GM12878 (cell line): ENCODE data around the gene C4B. TPM values are rescaled to one million over a fixed set of nuclear protein-coding genes. Genes with fewer than 3 reads are reported as not detected.

Experiments
- ATAC-seq: fragments of 200-7000 bp; cut with Tn5 transposase; 3 replicates; pipeline ENCODE4 v1.9.1; 2020; ENCODE audit warnings: mild to moderate bottlenecking, moderate library complexity
- BruUV-seq: library from RNA; stranded (reverse); fragments of 400-500 nt; replicated peaks from 2 replicates; lab custom pipeline; 2021; lab: Mats Ljungman, UMichigan
- CTCF ChIA-PET: fragments of 300-600 bp; sonication (Branson Sonifier 250); formaldehyde crosslinking; extraction: SDS; loops from one replicate; lab custom pipeline; 2021; ENCODE audit warnings: inconsistent platforms; lab: Yijun Ruan, JAX
- POLR2A ChIA-PET: fragments of 350-600 bp; formaldehyde crosslinking; extraction: SDS; loops from one replicate; lab custom pipeline; 2021; ENCODE audit warnings: inconsistent platforms; lab: Charles Lee
- RAD21 ChIA-PET: fragments of 300-600 bp; sonication (Branson Sonifier 250); formaldehyde crosslinking; loops from one replicate; lab custom pipeline; 2023; ENCODE audit warnings: antibody characterized with exemption; ENCODE audit not compliant: unreplicated experiment; lab: Charles Lee
- SMC1A ChIA-PET: fragments of 300-600 bp; sonication (Branson Sonifier 250); formaldehyde crosslinking; loops from one replicate; lab custom pipeline; 2023; ENCODE audit not compliant: unreplicated experiment, uncharacterized antibody; lab: Charles Lee
- DNase-seq: peaks from one replicate; pipeline ENCODE4 v3.0.0-alpha.2; 2011; ENCODE audit warnings: low read depth, low spot score
- FAIRE-seq: peaks from 3 replicates; lab custom pipeline; 2011; peaks lifted over from hg19 to GRCh38; lab: Jason Lieb, UNC
- H2AFZ ChIP-seq: 2 replicates; pipeline ENCODE4 v1.6.0; 2011; ENCODE audit warnings: low read depth, low read length, control low read depth; ENCODE audit not compliant: control insufficient read depth
- H3K27ac ChIP-seq: 2 replicates; pipeline ENCODE4 v1.5.1; 2011; ENCODE audit warnings: control low read depth; ENCODE audit not compliant: control insufficient read depth, insufficient read depth
- H3K27me3 ChIP-seq, 2 experiments: replicated peaks in 1 of 2; 2 replicates each; pipeline versions ENCODE4 v1.6.0 to v1.6.1; 2011; ENCODE audit warnings: low read length in 1 of 2; ENCODE audit not compliant: control insufficient read depth in 2 of 2, insufficient read depth in 2 of 2
- H3K36me3 ChIP-seq, 2 experiments: 2 replicates each; pipeline ENCODE4 v1.5.1; 2011; ENCODE audit warnings: low read length in 1 of 2; ENCODE audit not compliant: control insufficient read depth in 2 of 2, insufficient read depth in 2 of 2
- H3K4me1 ChIP-seq: 2 replicates; pipeline ENCODE4 v1.6.1; 2011; ENCODE audit warnings: mild to moderate bottlenecking, low read length, moderate library complexity, mixed read lengths; ENCODE audit not compliant: control insufficient read depth, insufficient read depth
- H3K4me2 ChIP-seq: 2 replicates; pipeline ENCODE4 v1.6.0; 2011; ENCODE audit warnings: control low read depth; ENCODE audit not compliant: control insufficient read depth, insufficient read depth
- H3K4me3 ChIP-seq: fragments of 200-600 bp; sonication (generic); 2 replicates; pipeline ENCODE4 v1.5.1; 2016
- H3K79me2 ChIP-seq: 2 replicates; pipeline ENCODE4 v1.6.0; 2011; ENCODE audit warnings: low read length; ENCODE audit not compliant: control insufficient read depth, insufficient read depth
- H3K9ac ChIP-seq: 2 replicates; pipeline ENCODE4 v1.8.0; 2011; ENCODE audit warnings: low read length, control low read depth, mixed read lengths; ENCODE audit not compliant: control insufficient read depth, insufficient read depth
- H3K9me3 ChIP-seq: replicated peaks from 3 replicates; pipeline ENCODE4 v1.5.1; 2011; ENCODE audit warnings: mild to moderate bottlenecking, low read length; ENCODE audit not compliant: control insufficient read depth, insufficient read depth
- H4K20me1 ChIP-seq: 2 replicates; pipeline ENCODE4 v1.6.0; 2011; ENCODE audit not compliant: control insufficient read depth, insufficient read depth
- CHD4 ChIP-seq: fragments of 200-600 bp; sonication (generic); IDR thresholded peaks from 2 replicates; pipeline ENCODE4 v1.6.1; 2016; ENCODE audit warnings: mild to moderate bottlenecking
- IKZF1 ChIP-seq: fragments of 450-650 bp; conservative IDR thresholded peaks from 2 replicates; pipeline ENCODE4 v1.6.1; 2017; ENCODE audit warnings: antibody characterized with exemption, mild to moderate bottlenecking
- IRF4 ChIP-seq: IDR thresholded peaks from 2 replicates; pipeline ENCODE4 v1.6.1; 2011; ENCODE audit warnings: low read depth, low read length
- JUNB ChIP-seq: IDR thresholded peaks from 2 replicates; pipeline ENCODE4 v1.6.1; 2016; ENCODE audit warnings: antibody characterized with exemption, mild to moderate bottlenecking
- MTA2 ChIP-seq: fragments of 450-650 bp; IDR thresholded peaks from 2 replicates; pipeline ENCODE4 v1.6.1; 2016; ENCODE audit warnings: low read depth, mild to moderate bottlenecking, moderate library complexity
- NFIC ChIP-seq: IDR thresholded peaks from 2 replicates; pipeline ENCODE4 v1.6.1; 2012; ENCODE audit warnings: low read depth, mild to moderate bottlenecking, inconsistent platforms, low read length, moderate library complexity
- PAX5 ChIP-seq: IDR thresholded peaks from 2 replicates; pipeline ENCODE4 v1.6.1; 2011; ENCODE audit warnings: low read depth, low read length, borderline replicate concordance
- RB1 ChIP-seq: fragments of 450-650 bp; formaldehyde crosslinking; IDR thresholded peaks from 2 replicates; pipeline ENCODE4 v1.6.1; 2017; ENCODE audit warnings: mild to moderate bottlenecking, borderline replicate concordance
- RFX5 ChIP-seq: IDR thresholded peaks from 2 replicates; pipeline ENCODE4 v1.6.1; 2011; ENCODE audit warnings: low read depth, low read length, improper control_type of control experiment
- RUNX3 ChIP-seq: IDR thresholded peaks from 2 replicates; pipeline ENCODE4 v1.6.1; 2012; ENCODE audit warnings: low read length, inconsistent platforms
- TARDBP ChIP-seq: IDR thresholded peaks from 2 replicates; pipeline ENCODE4 v1.6.1; 2016; ENCODE audit warnings: borderline replicate concordance
- ZNF384 ChIP-seq: IDR thresholded peaks from 2 replicates; pipeline ENCODE4 v1.6.1; 2012; ENCODE audit warnings: low read depth, mild to moderate bottlenecking, low read length, improper control_type of control experiment, borderline replicate concordance
- WGBS: methylation state at CpG from one replicate; pipeline ENCODE4 v1.1.6; 2016; ENCODE audit warnings: low lambda C conversion rate; ENCODE audit not compliant: insufficient replicate concordance, insufficient coverage; ENCODE audit errors: missing lambda C conversion rate; 5-methylcytosine and 5-hydroxymethylcytosine counted together
- in situ Hi-C: fragments of 300-500 bp; cut with MboI; formaldehyde crosslinking; loops from 9 replicates; pipeline ENCODE4 v1.14.3; 2018; ENCODE audit warnings: mixed read lengths
- intact Hi-C: fragments of 100-400 bp; cut with micrococcal nuclease; formaldehyde crosslinking; loops from one replicate; pipeline ENCODE4 v1.14.2; 2022; ENCODE audit not compliant: unreplicated experiment
- polyA plus RNA-seq, 11 experiments: library from polyadenylated mRNA; depleted of rRNA in 4 of 11; unstranded in 6 of 11; stranded (reverse) in 5 of 11; fragments of >200 nt; fragmentation: Nextera tagmentation in 4 of 11; fragmentation: Illumina TruSeq in 1 of 11; extraction: Ambion mirVana in 4 of 11; extraction: Trizol in 1 of 11; gene quantifications; 1 replicate in 1 of 11; 2 replicates in 10 of 11; pipeline versions ENCODE4 v1.2.1 to v1.2.3, GENCODE V29; 2011 to 2016; ENCODE audit warnings: inconsistent platforms in 2 of 11, missing spikeins in 2 of 11, low read depth in 1 of 11
- total RNA-seq, 4 experiments: library from RNA; depleted of rRNA in 3 of 4; stranded (reverse); fragments of >200 nt in 3 of 4; fragmentation: Illumina TruSeq in 1 of 4; extraction: Trizol in 1 of 4; gene quantifications; 2 replicates each; pipeline versions ENCODE4 v1.2.1 to v1.2.3, GENCODE V29; 2013 to 2021
- TF ChIP-seq, protein P1 (sequence below): IDR thresholded peaks from 2 replicates; pipeline ENCODE4 v1.6.1; 2011; ENCODE audit warnings: low read depth, mild to moderate bottlenecking, low read length, moderate library complexity, borderline replicate concordance; ENCODE audit errors: extremely low read depth
- TF ChIP-seq, protein P2 (sequence below): IDR thresholded peaks from 2 replicates; pipeline ENCODE4 v1.6.1; 2012; ENCODE audit warnings: mild to moderate bottlenecking, low read depth, low read length
- TF ChIP-seq, protein P3 (sequence below): IDR thresholded peaks from 2 replicates; pipeline ENCODE4 v1.6.1; 2012; ENCODE audit warnings: low read depth, low read length, improper control_type of control experiment

C4B gene
- total and polyA plus RNA-seq, 10 of the 15 experiments (the other 5 are each of a cell fraction or from before 2014, with no cell fraction given), result 0.13 to 5.6 (median 1.7) TPM; not detected in 1

DNA sequence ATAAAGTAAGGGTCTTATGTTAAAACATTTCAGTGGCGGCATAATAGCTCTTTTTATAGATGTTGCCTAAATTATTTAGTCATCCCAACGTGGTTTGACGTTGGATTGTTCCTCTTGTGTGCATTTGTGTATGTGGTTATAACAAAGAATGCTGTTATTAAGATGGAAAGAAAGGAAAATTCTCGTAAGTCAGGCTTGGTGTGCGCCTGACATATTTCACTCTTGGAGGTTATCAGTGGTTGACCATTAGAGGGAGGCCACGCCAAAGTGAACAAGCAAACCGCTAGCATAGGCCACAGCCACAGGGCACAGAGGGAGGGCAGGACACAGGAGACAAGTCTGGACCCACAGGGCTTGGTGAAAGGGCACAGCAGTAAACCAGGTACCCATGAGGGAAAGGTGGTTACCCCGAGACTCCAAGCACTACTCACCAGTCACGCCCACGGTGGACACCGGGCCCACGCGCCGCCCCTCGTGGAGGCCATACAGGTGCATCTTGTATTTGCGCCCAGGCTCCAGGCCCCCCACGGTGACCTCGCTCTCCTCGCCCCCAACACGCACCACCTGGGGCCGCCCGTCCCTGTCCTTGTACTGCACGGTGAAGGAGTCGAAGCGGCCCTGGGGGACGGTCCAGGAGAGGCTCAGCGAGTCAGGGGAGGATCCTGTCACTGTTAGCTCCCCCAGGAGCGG lies 46.5 kb downstream of the C4B start:
- ChIA-PET SMC1A (no interaction called here), RAD21 (no interaction called here), POLR2A (no interaction called here)
- Histone ChIP-seq H3K27me3 (peaks cover 0 to 2% of the 10 kb centered on the region in 2 experiments; a peak in 2 of 4 replicates), H3K4me2 (no peak overlapping the region), H3K4me1 (no peaks in the 10 kb centered on the region), H2AFZ (no peak overlapping the region), H3K79me2 (no peaks in the 10 kb centered on the region), H3K27ac (no peak overlapping the region), H3K4me3 (no peak overlapping the region), H4K20me1 (no peaks in the 10 kb centered on the region)
- intact Hi-C loops, result no loop called here
- 50% methylated on average over 22 of the region's 28 CpGs for WGBS
- no peak for FAIRE-seq
- no peak for TF ChIP-seq PAX5
- no peak for TF ChIP-seq RB1
- TF ChIP-seq NFIC, result no peak
- TF ChIP-seq RFX5, result no peak
- TF ChIP-seq, protein P1, sequence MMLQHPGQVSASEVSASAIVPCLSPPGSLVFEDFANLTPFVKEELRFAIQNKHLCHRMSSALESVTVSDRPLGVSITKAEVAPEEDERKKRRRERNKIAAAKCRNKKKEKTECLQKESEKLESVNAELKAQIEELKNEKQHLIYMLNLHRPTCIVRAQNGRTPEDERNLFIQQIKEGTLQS, result no peak
- TF ChIP-seq TARDBP, result no peak
- no peak for TF ChIP-seq IRF4
- no peak for TF ChIP-seq CHD4
- no peak for TF ChIP-seq RUNX3
- no peak for TF ChIP-seq IKZF1
- no peak for TF ChIP-seq JUNB
- TF ChIP-seq ZNF384, result no peak
- TF ChIP-seq, protein P2, sequence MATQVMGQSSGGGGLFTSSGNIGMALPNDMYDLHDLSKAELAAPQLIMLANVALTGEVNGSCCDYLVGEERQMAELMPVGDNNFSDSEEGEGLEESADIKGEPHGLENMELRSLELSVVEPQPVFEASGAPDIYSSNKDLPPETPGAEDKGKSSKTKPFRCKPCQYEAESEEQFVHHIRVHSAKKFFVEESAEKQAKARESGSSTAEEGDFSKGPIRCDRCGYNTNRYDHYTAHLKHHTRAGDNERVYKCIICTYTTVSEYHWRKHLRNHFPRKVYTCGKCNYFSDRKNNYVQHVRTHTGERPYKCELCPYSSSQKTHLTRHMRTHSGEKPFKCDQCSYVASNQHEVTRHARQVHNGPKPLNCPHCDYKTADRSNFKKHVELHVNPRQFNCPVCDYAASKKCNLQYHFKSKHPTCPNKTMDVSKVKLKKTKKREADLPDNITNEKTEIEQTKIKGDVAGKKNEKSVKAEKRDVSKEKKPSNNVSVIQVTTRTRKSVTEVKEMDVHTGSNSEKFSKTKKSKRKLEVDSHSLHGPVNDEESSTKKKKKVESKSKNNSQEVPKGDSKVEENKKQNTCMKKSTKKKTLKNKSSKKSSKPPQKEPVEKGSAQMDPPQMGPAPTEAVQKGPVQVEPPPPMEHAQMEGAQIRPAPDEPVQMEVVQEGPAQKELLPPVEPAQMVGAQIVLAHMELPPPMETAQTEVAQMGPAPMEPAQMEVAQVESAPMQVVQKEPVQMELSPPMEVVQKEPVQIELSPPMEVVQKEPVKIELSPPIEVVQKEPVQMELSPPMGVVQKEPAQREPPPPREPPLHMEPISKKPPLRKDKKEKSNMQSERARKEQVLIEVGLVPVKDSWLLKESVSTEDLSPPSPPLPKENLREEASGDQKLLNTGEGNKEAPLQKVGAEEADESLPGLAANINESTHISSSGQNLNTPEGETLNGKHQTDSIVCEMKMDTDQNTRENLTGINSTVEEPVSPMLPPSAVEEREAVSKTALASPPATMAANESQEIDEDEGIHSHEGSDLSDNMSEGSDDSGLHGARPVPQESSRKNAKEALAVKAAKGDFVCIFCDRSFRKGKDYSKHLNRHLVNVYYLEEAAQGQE, result no peak
- no peak for TF ChIP-seq MTA2
- TF ChIP-seq, protein P3, sequence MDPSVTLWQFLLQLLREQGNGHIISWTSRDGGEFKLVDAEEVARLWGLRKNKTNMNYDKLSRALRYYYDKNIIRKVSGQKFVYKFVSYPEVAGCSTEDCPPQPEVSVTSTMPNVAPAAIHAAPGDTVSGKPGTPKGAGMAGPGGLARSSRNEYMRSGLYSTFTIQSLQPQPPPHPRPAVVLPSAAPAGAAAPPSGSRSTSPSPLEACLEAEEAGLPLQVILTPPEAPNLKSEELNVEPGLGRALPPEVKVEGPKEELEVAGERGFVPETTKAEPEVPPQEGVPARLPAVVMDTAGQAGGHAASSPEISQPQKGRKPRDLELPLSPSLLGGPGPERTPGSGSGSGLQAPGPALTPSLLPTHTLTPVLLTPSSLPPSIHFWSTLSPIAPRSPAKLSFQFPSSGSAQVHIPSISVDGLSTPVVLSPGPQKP, result no peak
- TF ChIP-seq, all 136 proteins: peak for 0
- CTCF ChIA-PET, result no interaction called here
- BruUV-seq, result no TSS peak
- H3K9me3 ChIP-seq, result no peaks in the 10 kb centered on the region
- no peak overlapping the region for H3K9ac ChIP-seq
- in situ Hi-C loops, result no loop called here
- DNase-seq (no peak), ATAC-seq (no peak)
- H3K36me3 ChIP-seq, result no peaks in the 10 kb centered on the region
